K562 (cell line): ENCODE measurements around the gene GDPD2. TPM values are rescaled to one million over a fixed set of nuclear protein-coding genes. Genes with fewer than 3 reads are reported as not detected.

Experiments used
- ARID4B ChIP-seq: sonication (generic); formaldehyde crosslinking; IDR thresholded peaks from 2 replicates; pipeline ENCODE4 v1.8.0; 2022; ENCODE audit warnings: mild to moderate bottlenecking, missing genetic modification reagents
- CHAMP1 ChIP-seq: fragments of 450-650 bp; IDR thresholded peaks from 2 replicates; pipeline ENCODE4 v1.6.1; 2016; ENCODE audit warnings: mild to moderate bottlenecking
- HNRNPLL ChIP-seq: fragments of 200-400 bp; formaldehyde crosslinking; IDR thresholded peaks from 2 replicates; pipeline ENCODE4 v1.6.1; 2017; ENCODE audit warnings: low read length, low read depth, mild to moderate bottlenecking; ENCODE audit not compliant: poor library complexity, severe bottlenecking
- L3MBTL2 ChIP-seq: fragments of 450-650 bp; IDR thresholded peaks from 2 replicates; pipeline ENCODE4 v1.6.1; 2016; ENCODE audit warnings: mild to moderate bottlenecking, moderate library complexity
- NKRF ChIP-seq: fragments of 450-650 bp; IDR thresholded peaks from 2 replicates; pipeline ENCODE4 v1.6.1; 2016; ENCODE audit warnings: borderline replicate concordance
- polyA plus RNA-seq, 8 experiments: library from polyadenylated mRNA; depleted of rRNA in 4 of 8; stranded (reverse) in 5 of 8; unstranded in 3 of 8; fragments of >200 nt; fragmentation: Nextera tagmentation in 2 of 8; fragmentation: Illumina TruSeq in 1 of 8; extraction: Ambion mirVana in 2 of 8; extraction: Trizol in 1 of 8; gene quantifications; 2 replicates each; pipeline versions ENCODE4 v1.2.1 to v1.2.3, GENCODE V29; 2011 to 2014; ENCODE audit warnings: inconsistent platforms in 1 of 8, missing spikeins in 1 of 8
- total RNA-seq, 7 experiments: library from RNA; depleted of rRNA in 6 of 7; stranded (reverse); fragments of >200 nt in 6 of 7; fragmentation: Illumina TruSeq in 2 of 7; extraction: Trizol in 2 of 7; gene quantifications; 2 replicates each; pipeline versions ENCODE4 v1.2.1 to v1.2.3, GENCODE V29; 2011 to 2021; ENCODE audit warnings: low replicate concordance in 1 of 7

The GDPD2 gene
- total and polyA plus RNA-seq, 9 of the 15 experiments (the other 6 are each of a cell fraction or from before 2014, with no cell fraction given), result not detected

GRCh38 chrX:70434352-70434866 is 11.3 kb downstream of the GDPD2 start (continued):
- TF ChIP-seq ARID4B (no peak), L3MBTL2 (no peak), NKRF (no peak), CHAMP1 (no peak), HNRNPLL (peak; percentile 32)
